Lung (tissue), 13 donors: ENCODE data around the gene ANKRD28. TPM values are rescaled to one million over a fixed set of nuclear protein-coding genes. Genes with fewer than 3 reads are reported as not detected.
"Not testable (repeated sequence)": the region's sequence is repeated elsewhere in the genome, so short reads cannot be mapped to it uniquely, and the experiment has no call there.

Experiments used
- ATAC-seq: fragments of 200-7000 bp; cut with Tn5 transposase; one replicate; pipeline ENCODE4 v1.9.1; 2020; ENCODE audit warnings: moderate number of reproducible peaks; ENCODE audit not compliant: insufficient read depth, low FRiP score
- DNase-seq, 3 donors: peaks; one replicate each; pipeline ENCODE4 v3.0.0-alpha.2; 2013 to 2017
- H3K27ac ChIP-seq, 2 donors: one replicate each; pipeline ENCODE4 v1.5.1; 2013; ENCODE audit warnings: mild to moderate bottlenecking in 2 of 2, moderate library complexity in 2 of 2, control low read depth in 1 of 2, inconsistent platforms in 1 of 2, low read depth in 1 of 2, low read length in 1 of 2
- H3K27me3 ChIP-seq, 3 donors: one replicate each; pipeline ENCODE4 v1.5.1; 2013; ENCODE audit warnings: low read length in 2 of 3; ENCODE audit not compliant: control insufficient read depth in 3 of 3, insufficient read depth in 3 of 3
- H3K36me3 ChIP-seq, 4 donors: one replicate each; pipeline ENCODE4 v1.5.1; 2013; ENCODE audit warnings: low read length in 4 of 4, mild to moderate bottlenecking in 1 of 4, moderate library complexity in 1 of 4; ENCODE audit not compliant: control insufficient read depth in 4 of 4, insufficient read depth in 4 of 4
- H3K4me1 ChIP-seq, 5 donors: one replicate each; pipeline ENCODE4 v1.5.1; 2013; ENCODE audit warnings: low read length in 5 of 5, mild to moderate bottlenecking in 2 of 5, moderate library complexity in 1 of 5; ENCODE audit not compliant: control insufficient read depth in 5 of 5, insufficient read depth in 5 of 5
- H3K4me3 ChIP-seq: one replicate; pipeline ENCODE4 v1.5.1; 2013; ENCODE audit warnings: mild to moderate bottlenecking, control low read depth, moderate library complexity
- H3K9ac ChIP-seq, 2 donors: one replicate each; pipeline ENCODE4 v1.5.1; 2013; ENCODE audit warnings: low read length in 2 of 2, control low read depth in 1 of 2; ENCODE audit not compliant: insufficient read depth in 1 of 2
- H3K9me3 ChIP-seq, 4 donors: one replicate each; pipeline ENCODE4 v1.5.1; 2013; ENCODE audit warnings: low read length in 3 of 4, mild to moderate bottlenecking in 1 of 4, moderate library complexity in 1 of 4; ENCODE audit not compliant: control insufficient read depth in 4 of 4, insufficient read depth in 3 of 4
- WGBS, 2 donors: extraction: QIAGEN DNeasy Blood & Tissue Kit; methylation state at CpG; one replicate each; pipeline ENCODE4 v1.1.7; 2013; 5-methylcytosine and 5-hydroxymethylcytosine counted together
- polyA plus RNA-seq, 2 donors: library from polyadenylated mRNA; stranded (reverse); fragments of 200-250 nt; gene quantifications; one replicate each; pipeline ENCODE4 v1.2.1, GENCODE V29; 2013
- small RNA-seq: library from RNA; depleted of rRNA; stranded (forward); fragments of <200 nt; gene quantifications from one replicate; pipeline ENCODE3, GENCODE V24; 2014; ENCODE audit warnings: low replicate concordance
- total RNA-seq, 2 donors: library from RNA; depleted of rRNA in 1 of 2; stranded (reverse); fragments of >200 nt in 1 of 2; gene quantifications; one replicate each; pipeline ENCODE4 v1.2.1, GENCODE V29; 2014 to 2021
- TF ChIP-seq, protein P1 (sequence below): IDR thresholded peaks from 2 replicates; pipeline ENCODE4 v1.5.1; 2012; ENCODE audit warnings: mild to moderate bottlenecking; ENCODE audit errors: control extremely low read depth, extremely low read depth
- donor health status: control.
- donor health status: control.
- donor health status: Bipolar disorder and iron deficiency.
- donor health status: healthy.
- donor health status: DM: yes; HTN: yes; CAD: no.

The ANKRD28 gene
- total and polyA plus RNA-seq, 4 donors: 11.1 to 66.7 (median 39.2) TPM

DNA sequence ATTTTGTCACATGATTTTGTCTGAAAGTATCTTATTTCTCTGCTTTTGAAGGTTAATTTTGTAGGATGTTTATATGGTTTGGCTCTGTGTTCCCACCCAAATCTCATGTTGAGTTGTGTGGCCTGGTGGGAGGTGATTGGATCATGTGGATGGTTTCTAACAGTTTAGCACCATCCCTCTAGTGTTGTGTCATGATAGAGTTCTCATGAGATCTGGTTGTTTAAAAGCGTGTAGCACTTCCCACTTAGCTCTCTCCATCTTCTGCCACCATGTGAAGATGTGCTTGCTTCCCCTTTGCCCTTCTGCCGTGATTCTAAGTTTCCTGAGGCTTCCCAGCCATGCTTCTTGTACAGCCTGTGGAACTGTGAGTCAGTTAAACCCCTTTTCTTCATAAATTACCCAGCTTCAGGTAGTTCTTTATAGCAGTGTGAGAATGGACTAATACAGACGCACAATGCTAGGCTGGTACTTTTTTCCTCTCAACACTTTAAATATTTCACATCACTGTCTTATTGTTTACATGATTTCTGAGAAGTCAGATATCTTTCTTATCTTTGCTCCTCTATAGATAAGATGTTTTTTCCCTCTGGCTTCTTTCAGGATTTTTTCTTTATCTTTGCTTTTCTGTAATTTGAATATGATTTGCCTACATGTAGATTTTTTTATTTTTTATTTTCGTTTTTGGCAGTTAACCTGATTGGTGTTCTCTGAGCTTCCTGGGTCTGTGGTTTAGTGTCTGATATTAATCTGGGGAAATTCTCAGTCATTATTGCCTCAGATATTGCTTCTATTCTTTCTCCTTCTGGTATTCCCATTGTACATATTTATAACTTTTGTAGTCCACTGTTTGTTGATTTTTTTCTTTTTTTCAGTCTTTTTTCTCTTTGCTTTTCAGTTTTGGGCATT lies 174.0 kb downstream of the ANKRD28 start:
- no peak overlapping the region for H3K4me3 ChIP-seq
- TF ChIP-seq, protein P1, sequence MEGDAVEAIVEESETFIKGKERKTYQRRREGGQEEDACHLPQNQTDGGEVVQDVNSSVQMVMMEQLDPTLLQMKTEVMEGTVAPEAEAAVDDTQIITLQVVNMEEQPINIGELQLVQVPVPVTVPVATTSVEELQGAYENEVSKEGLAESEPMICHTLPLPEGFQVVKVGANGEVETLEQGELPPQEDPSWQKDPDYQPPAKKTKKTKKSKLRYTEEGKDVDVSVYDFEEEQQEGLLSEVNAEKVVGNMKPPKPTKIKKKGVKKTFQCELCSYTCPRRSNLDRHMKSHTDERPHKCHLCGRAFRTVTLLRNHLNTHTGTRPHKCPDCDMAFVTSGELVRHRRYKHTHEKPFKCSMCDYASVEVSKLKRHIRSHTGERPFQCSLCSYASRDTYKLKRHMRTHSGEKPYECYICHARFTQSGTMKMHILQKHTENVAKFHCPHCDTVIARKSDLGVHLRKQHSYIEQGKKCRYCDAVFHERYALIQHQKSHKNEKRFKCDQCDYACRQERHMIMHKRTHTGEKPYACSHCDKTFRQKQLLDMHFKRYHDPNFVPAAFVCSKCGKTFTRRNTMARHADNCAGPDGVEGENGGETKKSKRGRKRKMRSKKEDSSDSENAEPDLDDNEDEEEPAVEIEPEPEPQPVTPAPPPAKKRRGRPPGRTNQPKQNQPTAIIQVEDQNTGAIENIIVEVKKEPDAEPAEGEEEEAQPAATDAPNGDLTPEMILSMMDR: no peak
- peaks cover 0 to 1% (median 0%) of the 10 kb centered on the region in 4 donors for H3K36me3 ChIP-seq
- no peaks in the 10 kb centered on the region for H3K27me3 ChIP-seq
- DNase-seq (no peak), ATAC-seq (no peak)
- peaks cover 0 to 2% (median 1%) of the 10 kb centered on the region in 4 donors for H3K9me3 ChIP-seq
- no peak overlapping the region for H3K27ac ChIP-seq
- peaks cover 0 to 3% (median 0%) of the 10 kb centered on the region in 5 donors for H3K4me1 ChIP-seq
- H3K9ac ChIP-seq: no peak overlapping the region
- WGBS, 2 donors: 70 to 74% methylated on average over 4 of the region's 4 CpGs

DNA sequence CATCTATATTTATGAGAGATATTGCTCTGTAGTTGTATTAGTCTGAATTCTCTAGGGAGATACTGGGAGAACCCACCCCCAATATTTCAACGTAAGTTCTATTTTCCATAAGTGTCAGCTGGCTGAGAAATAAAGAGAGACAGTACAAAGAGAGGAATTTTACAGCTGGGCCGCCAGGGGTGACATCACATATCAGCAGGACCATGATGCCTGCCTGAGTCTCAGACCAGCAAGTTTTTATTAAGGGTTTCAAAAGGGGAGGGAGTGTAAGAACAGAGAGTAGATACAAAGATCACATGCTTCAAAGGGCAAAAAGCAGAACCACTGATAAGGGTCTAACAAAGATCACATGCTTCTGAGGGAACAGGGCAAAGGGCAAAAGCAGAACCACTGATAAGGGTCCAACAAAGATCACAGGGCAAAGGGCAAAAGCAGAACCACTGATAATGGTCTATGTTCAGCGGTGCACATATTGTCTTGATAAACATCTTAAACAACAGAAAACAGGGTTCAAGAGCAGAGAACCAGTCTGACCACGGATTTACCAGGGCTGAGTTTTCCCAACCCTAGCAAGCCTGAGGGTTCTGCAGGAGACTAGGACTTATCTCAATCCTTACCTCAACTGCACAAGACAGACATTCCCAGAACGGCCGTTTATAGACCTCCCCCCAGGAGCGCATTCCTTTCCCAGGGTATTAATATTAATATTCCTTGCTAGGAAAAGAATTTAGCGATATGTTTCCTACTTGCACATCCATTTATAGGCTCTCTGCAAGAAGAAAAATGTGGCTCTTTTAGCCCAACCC lies 177.9 kb downstream of the ANKRD28 start:
- not testable (repeated sequence) for H3K9ac ChIP-seq, H3K9me3 ChIP-seq, DNase-seq, H3K27ac ChIP-seq, H3K4me1 ChIP-seq, ATAC-seq, H3K27me3 ChIP-seq, H3K4me3 ChIP-seq, H3K36me3 ChIP-seq
- 92 to 94% methylated on average over 8 of the region's 8 CpGs for WGBS, 2 donors

Small RNA genes within 50 kb of the gene (small RNA-seq; reads per million reads assigned to genes)
- gene MIR3134 (not detected), gene RN7SL4P (not detected)

Other genes with a start within 250 kb of the ANKRD28 start
- gene HACL1, start 196.4 kb downstream of the ANKRD28 start, total RNA-seq: 10 to 100 TPM; 27.5 to 27.7 TPM
- gene HACL1, start 196.4 kb downstream of the ANKRD28 start, polyA plus RNA-seq: 10 to 100 TPM; 14.7 to 15.6 TPM
- 10 to 100 TPM; 20.5 to 35.5 TPM for gene BTD, start 196.2 kb downstream of the ANKRD28 start, total RNA-seq
- 10 to 100 TPM; 14.9 to 16.8 TPM for gene BTD, start 196.2 kb downstream of the ANKRD28 start, polyA plus RNA-seq